ENCODE results near the gene PRELID1.

DNA sequence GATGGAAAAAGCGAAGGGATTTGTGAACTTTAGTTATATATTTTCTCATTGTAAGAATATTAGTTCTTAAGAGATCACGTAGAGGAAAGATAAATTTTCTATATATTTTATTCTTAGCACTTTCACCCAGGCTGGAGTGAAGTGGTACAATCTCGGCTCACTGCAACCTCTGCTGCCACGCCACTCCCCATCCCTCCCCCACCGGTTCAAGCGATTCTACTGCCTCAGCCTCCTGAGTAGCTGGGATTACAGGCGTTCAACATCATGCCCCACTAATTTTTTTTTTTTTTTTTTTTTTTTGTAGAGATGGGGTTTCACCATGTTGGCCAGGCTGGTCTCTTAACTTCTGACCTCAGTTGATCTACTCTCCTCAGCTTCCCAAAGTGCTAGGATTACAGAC is 42.6 kb upstream of the PRELID1 start:
- no peak for TF ChIP-seq POLR2A (IDR thresholded peaks at IDR 0.05; ENCODE audit: low read length)
- TF ChIP-seq GATA1 (IDR thresholded peaks at IDR 0.05; ENCODE audit: low read depth, low read length) = no peak
